Fibroblast of skin of right biceps (primary cell): ENCODE results near the gene IFNL2.
"Not testable (repeated sequence)": the region's sequence is repeated elsewhere in the genome, so short reads cannot be mapped to it uniquely, and the experiment has no call there.

Source experiments
- DNase-seq: peaks from one replicate; pipeline ENCODE4 v3.0.0-alpha.2; 2013

Gene IFNL2

GRCh38 chr19:39297931-39298634 is 29.9 kb downstream of the IFNL2 start:
- DNase-seq = no peak

DNA sequence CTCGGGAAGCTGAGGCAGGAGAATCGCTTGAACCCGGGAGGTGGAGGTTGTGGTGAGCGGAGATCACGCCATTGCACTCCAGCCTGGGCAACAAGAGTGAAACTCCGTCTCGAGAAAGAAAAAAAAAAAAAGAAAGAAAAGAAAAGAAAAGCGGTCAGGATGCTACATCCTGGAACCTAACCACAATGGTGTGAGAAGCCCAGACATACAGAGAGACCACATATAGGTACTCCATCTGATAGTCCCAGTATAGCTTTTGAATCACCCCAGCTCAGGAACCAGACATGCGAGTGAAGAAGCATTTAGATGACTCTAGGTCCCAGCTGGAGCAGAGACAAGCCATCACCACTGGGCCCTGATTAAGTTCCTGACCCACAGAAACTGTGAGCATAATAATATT is 31.2 kb downstream of the IFNL2 start:
- no peak for DNase-seq

GRCh38 chr19:39299832-39300231 is 31.6 kb downstream of the IFNL2 start:
- DNase-seq = no peak

DNA sequence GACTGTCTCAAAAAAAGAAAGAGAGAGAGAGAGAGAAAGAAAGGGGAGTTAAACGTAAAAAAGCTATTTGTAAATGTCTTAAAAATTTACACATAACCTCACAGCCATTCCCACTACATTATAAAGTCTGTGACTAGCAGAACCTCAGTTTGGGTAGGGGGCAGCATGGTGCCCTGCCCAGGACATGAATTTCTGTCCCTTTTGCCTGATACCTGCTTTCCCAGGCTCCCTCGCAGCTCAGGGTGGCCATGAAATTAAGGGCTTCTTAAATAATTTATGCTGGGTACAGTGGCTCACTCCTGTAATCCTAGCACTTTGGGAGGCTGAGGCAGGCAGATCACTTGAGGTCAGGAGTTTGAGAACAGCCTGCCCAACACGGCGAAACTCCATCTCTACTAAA is 32.8 kb downstream of the IFNL2 start:
- no peak for DNase-seq

DNA sequence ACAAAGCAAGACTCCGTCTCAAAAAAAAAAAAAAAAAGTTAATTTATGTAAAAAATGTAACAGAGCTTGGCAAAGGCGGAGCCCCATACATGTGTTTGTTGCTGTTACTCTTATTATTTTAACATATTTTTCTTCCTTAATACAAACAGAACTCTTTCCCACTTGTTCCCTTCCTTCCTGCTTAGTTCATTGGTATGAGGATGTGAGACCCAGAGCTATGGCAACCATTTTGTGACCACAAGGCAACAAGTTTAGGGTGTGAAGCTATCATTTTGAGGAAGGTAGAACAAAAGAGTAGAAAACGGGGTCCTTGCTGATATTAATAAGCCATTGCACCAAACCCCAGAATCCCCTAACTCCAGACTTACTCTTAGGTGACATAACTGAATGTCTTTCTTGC is 33.4 kb downstream of the IFNL2 start:
- no peak for DNase-seq

- DNase-seq = no peak
These were observed 35.4 kb downstream of the IFNL2 start for GRCh38 chr19:39303373-39304184.

- DNase-seq = no peak
These were observed 36.0 kb downstream of the IFNL2 start for GRCh38 chr19:39304185-39304513.

GRCh38 chr19:39304701-39305571 is 36.7 kb downstream of the IFNL2 start:
- no peak for DNase-seq

- DNase-seq = no peak
These were observed 37.9 kb downstream of the IFNL2 start for GRCh38 chr19:39306075-39306474.

DNA sequence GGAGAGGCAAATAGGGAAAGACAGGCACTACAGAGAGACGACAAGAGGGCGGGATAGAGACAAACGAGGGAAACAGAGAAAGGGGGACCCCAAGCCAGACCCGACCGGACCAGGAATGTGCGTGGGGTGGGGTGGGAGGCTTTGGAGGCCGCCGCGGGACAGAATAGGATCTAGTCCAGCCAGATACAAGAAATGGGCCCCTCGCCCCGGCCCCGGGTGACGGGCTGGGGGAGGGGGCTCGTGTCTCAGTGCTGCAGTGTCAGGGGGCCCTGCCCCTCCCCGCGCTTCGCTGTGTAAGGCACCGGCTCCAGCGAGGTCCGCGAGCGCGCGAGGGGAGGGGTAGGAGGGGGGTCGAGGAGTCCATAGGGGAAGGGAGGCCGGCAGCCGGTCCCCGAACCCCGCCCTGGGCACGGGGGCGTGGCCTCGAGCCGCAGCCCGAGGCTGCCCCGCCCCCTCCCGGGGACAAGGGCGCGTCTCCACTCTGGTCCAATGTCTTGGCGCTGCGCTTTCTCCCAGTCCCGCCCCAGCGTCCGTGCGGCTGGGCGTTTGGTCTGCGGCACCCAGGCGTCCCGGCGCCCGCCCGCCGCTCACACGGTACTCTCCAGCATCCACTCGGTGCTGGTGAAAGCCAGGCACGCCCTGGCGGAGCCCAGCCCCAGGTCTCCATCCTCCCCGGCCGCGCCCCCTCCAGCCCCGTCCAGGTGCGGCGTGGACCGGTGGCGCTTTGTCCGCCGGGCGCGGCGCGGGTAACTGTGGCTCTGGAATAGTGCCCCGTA is 39.0 kb downstream of the IFNL2 start:
- no peak for DNase-seq

- DNase-seq = no peak
These were observed 39.8 kb downstream of the IFNL2 start for GRCh38 chr19:39307822-39308530.

DNA sequence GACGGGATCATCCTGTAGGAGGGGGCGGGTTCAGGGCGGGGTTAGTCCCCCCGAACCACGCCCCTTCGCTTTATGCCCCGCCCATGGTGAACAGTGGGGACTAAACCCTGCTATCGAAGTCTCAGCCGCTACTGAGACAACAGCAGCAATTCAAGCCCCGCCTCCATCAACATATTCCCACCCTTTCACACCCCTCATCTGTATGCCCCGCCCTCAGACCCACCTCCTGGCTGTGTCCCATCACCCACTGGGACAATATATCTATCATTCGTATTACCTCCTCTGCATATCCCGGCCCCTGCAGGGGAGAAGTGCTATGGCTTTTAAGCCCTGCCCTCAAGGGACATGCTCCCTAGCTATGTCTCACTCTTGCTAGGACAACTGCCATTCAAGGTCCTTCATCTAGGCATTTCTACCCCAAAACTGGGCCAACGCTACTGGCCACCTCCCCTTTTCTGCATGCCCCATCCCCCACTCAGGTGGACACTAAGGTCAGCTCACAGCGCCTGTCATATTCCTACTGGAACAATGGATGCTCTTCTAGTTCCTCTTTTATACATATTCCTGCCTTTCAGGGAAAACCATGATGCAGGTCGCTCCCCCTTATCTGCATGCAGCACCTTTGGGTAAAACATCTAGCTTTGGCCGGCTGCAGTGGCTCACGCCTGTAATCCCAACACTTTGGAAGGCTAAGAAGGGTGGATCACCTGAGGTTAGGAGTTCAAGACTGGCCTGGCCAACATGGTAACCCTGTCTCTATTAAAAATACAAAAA is 40.5 kb downstream of the IFNL2 start:
- no peak for DNase-seq

DNA sequence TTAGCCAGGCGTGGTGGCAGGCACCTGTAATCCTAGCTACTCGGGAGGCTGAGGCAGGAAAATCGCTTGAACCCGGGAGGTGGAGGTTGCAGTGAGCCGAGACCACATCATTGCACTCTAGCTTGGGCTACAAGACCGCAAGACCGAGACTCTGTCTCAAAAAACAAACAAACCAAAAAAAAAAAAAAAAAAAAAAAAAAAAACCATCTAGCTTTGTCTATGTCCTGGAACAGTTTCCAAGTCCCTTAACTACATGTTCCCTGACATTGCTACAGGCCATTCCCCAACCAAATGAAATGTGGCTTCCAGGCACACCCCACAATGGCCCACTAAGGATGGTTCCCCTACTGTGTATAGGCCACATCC is 41.1 kb downstream of the IFNL2 start:
- not testable (repeated sequence) for DNase-seq

- DNase-seq = no peak
These were observed 42.5 kb downstream of the IFNL2 start for GRCh38 chr19:39310558-39311311.

GRCh38 chr19:39314016-39314728 is 46.0 kb downstream of the IFNL2 start:
- DNase-seq = no peak

DNA sequence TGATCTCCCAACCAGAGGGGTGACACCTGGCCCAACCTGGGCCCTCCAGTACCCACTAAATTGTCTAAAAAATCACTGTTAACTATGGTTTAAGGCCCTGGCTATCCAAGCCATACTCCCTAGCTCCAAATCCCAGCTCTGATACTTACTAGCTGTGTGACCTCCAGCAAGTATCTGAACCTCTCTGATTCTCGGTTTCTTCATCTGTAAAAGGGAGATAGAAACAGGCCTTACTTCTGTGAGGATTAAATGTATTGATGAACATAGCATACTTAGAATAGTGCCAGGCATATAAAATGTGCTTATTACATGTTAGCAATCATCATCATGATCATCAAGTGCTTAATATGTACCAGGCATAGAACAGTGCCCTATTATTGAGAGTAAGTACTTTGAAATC is 47.7 kb downstream of the IFNL2 start:
- no peak for DNase-seq

DNA sequence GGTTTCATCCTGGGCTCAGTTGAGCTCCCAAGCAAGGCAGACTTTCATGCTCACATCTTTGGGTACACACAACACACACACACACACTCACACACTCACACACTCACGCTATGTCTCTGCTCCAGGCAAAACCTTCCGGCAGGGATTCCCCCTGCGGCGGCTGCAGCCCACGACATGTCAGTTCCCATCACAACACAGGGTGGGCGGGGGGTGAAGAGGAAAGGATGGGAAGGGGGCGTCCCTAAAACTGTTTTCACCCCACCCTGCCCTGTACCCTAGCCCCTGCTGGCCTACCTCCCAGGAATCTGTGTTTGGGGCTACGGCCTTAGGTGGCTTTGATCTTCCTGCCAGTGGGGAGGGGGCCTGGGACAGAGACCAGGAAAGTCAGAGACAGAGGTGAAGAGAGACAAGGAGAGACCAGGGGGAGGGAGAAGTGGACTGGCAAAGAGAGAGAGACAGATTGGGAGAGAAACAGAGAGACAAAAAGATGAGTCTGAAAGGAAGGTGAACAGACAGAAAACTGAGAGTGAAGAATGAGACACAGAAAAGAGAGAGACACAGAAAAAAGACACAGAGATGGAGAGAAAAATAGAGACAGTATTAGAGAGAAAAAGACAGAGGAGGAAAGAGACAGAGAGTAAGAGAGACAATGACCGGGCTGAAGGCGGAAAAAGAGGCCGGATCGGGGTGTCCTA is 48.6 kb downstream of the IFNL2 start:
- DNase-seq = no peak

GRCh38 chr19:39317476-39317875 is 49.3 kb downstream of the IFNL2 start:
- no peak for DNase-seq

GRCh38 chr19:39318071-39318470 is 49.9 kb downstream of the IFNL2 start:
- DNase-seq = no peak
